Fibroblast of mammary gland (primary cell): ENCODE data around the gene ATAD5.

Experiments
- DNase-seq: peaks from one replicate; pipeline ENCODE4 v3.0.0-alpha.2; 2010; ENCODE audit warnings: low read depth
- H3K4me3 ChIP-seq: 2 replicates; pipeline ENCODE4 v1.5.1; 2011; ENCODE audit warnings: low read depth, mild to moderate bottlenecking, low read length, moderate library complexity; ENCODE audit not compliant: control insufficient read depth
- CTCF ChIP-seq: conservative IDR thresholded peaks from 2 replicates; pipeline ENCODE4 v1.5.1; 2011; ENCODE audit warnings: low read depth, low read length, inconsistent platforms; ENCODE audit not compliant: control insufficient read depth, insufficient read depth

ATAD5 gene

GRCh38 chr17:30824356-30825145 lies 7.2 kb upstream of the ATAD5 start, which contains the start of gene CRLF3:
Gene CRLF3, minus strand, starts transcription at chr17:30824692. Its CDS starts 41 bp downstream, at chr17:30824651.
- H3K4me3 ChIP-seq, result peak within 1 kb of the TSS; percentile 95
- peak; percentile 84 for DNase-seq
- peak; percentile 16 for TF ChIP-seq CTCF

- no peak for TF ChIP-seq CTCF
- no peak for DNase-seq
- H3K4me3 ChIP-seq, result no peak overlapping the region
These were observed 4.7 kb upstream of the ATAD5 start for GRCh38 chr17:30827082-30827481.

GRCh38 chr17:30829022-30829421 lies 2.7 kb upstream of the ATAD5 start:
- TF ChIP-seq CTCF, result no peak
- no peak overlapping the region for H3K4me3 ChIP-seq
- DNase-seq, result no peak

GRCh38 chr17:30831257-30831656 lies 509 bp upstream of the ATAD5 start:
- peak overlapping the region; percentile 94 for H3K4me3 ChIP-seq
- peak; percentile 23 for DNase-seq
- TF ChIP-seq CTCF, result no peak

GRCh38 chr17:30832438-30833124 lies 815 bp downstream of the ATAD5 start:
- no peak for TF ChIP-seq CTCF
- DNase-seq, result no peak
- H3K4me3 ChIP-seq, result peak overlapping the region; percentile 94

GRCh38 chr17:30838202-30838807 lies 6.5 kb downstream of the ATAD5 start:
- DNase-seq, result no peak
- no peak for TF ChIP-seq CTCF
- no peak overlapping the region for H3K4me3 ChIP-seq
